Measurements from ENCODE around the gene NAA25.
"Not testable (repeated sequence)": the region's sequence is repeated elsewhere in the genome, so short reads cannot be mapped to it uniquely, and the experiment has no call there.

Gene NAA25

DNA sequence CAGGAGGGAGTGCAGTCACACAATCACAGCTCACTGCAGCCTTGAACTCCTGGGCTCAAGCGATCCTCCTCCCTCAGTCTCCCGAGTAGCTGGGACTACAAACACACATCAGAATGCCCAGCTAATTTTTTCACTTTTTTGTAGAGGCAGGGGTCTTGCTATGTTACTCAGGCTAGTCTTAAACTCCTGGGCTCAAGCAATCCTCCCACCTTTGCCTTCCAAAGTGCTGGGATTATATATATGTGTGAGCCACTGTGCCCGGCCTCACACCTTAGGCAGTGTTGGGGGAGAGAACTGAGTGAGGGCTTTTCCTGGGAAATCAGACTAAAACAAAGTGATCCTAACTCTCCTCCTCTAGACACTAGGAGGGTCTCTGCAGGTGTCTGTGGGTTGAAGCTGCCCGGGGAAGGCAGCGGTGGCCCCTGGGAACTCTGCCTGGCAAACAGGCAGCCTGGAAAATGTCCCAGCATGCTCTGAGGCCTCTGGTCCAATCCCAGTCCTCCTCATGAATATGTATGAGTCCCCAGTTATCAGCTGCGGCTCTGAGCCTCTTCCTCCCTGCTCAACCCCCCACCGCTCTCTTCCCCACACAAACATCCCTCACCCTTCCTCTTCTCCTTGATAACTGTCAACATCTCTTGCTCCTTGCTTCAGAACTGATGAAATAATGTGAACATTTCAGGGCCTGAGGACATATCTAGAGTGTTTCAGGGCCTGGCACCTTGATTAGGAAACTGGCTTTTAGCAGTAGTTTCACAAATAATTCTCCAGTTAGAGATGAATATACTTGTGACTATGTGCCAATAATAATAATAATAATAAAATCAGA, 7.9 kb upstream of the NAA25 start:
- no peak for DNase-seq

DNA sequence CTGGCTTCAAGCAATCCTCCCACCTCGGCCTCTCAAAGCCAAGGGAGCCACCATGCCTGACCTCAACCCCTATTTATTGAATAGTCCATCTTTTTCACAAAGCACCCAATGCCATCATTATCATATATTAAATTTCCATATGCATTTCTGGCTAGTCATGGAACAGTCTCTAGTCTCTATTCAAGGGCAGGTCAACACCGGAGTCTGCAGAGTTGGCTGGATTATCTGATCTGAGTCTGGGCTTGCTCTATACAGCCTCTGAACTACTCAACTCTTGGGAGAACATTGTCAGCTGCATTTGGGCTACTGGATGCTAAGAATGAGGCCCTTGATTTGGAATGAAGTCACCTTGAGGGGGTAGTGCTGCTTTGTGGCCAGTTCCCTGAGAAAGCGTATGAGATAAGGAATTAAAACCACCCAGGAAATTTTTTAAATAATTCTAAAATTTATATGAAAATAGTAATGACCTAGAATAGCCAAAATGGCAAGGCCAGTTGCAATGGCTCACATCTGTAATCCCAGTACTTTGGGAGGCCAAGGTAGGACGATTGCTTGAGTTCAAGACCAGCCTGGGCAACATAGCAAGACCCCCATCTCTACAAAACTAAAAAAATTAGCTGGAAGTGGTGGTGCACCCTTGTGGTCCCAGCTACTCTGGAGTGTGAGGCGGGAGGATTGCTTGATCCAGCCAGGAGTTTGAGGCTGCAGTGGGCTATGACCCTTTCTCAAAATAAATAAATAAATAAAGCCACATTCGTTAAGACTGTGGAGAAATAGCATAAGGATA, 6.9 kb upstream of the NAA25 start:
- DNase-seq = no peak

DNA sequence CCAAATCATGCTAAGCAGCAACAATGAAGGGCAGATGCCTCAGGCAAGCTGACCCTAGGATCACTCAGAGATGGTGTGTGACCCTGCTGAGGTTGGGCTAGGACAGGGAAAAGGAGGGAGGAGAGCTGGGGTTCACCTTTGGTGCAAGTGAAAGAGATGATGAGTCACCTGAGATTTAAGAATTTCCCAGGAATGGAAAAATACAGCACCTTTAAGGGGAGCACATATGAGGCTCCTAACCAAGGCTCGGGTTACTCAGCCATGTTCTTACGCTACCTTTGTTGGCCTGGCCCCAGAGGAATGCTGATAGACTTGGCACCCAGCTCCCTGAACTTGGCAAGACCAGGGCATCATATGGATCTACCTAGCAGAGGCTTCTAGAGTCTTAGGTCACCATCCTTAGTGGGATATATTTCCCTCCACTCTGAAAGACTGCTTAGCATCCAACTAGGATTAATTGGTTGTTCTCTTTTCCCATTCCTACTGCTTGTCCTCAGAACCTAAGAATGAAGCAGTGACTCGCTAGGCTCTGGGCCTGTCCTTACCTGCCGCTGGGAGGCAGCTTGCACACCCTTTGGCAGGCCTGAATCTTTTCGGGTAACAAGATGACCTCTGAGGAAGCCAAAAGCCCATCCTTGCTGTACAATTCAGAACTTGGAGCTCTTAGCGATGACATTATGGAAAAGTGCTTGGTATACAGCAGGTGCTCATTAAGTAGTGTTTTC, 4.0 kb upstream of the NAA25 start:
- no peak for DNase-seq

DNA sequence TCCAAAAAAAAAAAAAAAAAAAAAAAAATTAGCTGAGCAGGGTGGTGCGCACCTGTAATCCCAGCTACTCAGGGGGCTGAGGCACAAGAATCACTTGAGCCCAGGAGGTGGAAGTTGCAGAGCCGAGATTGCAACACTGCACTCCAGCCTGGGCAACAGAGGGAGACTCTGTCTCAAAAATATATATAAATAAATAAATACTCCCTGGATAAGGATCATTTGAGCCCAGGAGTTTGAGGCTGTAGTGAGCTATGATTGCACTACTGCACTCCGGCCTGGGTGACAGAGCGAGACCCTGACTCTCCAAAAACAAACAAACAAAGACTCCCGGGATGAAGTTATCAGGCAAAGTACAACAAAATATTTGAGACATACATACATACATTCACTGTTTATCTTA, 3.3 kb upstream of the NAA25 start:
- no peak for DNase-seq

DNA sequence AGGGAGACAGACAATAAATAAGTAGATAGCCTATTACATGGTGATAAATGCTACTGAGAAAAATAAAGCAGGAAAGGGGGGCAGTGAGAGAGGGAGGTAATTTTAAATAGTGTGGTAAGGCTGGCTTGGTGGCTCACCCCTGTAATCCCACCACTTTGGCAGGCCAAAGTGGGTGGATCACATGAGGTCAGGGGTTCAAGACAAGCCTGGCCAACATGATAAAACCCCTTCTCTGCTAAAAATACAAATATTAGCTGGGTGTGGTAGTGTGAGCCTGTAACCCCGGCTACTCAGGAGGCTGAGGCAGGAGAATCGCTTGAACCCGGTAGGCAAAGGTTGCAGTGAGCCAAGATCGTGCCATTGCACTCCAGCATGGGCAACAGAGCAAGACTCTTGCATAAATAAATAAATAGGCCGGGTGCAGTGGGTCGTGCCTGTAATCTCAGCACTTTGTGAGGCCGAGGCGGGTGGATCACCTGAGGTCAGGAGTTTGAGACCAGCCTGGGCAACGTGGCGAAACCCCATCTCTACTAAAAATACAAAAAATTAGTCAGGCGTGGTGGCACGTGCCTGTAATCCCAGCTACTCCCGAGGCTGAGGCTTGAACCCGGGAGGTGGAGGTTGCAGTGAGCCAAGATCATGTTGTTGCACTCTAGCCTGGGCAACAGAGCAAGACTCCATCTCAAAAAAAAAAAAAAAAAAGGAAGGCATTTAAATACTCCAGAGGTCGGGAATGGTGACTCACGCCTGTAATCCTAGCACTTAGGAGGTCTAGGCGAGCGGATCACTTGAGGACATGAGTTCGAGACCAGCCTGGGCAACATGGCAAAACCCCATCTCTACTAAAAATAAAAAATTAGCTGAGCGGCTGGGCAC, 2.4 kb upstream of the NAA25 start:
- not testable (repeated sequence) for DNase-seq

DNA sequence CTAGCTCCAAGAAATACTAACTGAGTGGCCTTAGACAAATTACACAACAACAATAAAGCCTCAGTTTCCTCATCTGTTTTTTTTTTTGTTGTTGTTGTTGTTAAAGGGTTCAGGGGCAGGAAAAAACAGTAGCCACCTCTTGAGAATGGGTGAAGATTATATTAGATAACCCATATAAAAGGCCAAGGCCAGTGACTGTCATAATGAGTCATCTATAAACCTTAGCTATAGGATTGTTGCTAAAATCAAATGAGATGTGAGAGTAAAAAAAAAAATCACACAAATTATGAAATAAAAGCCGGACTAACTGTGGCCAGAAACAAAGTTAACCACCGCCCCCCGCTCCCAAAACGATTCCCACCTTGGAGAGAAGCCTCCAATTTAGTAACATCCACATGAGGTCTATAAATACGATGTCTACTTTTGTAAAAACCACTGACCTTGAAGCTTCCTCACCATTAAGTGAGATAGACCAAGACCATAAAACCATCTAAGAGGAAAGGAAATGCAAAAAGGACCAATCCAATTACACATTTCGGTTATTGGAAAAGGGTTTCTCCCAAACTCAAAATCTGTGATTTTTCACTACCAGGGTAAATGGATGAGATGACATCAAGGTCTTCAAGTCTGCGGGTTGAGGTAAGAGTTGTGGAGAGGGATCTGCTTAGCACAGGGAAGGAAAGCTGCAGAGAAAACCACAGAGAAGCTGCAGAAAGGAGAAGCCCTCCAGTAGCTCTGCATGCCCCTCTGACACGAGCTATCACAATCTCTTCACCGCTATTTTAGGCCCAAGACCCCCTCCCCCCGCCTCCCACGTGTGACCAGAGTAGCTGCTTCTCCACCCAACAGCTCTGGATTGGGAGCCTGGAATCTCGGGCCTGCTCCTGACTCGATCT, 1.0 kb downstream of the NAA25 start:
- peak; percentile 32 for DNase-seq

DNA sequence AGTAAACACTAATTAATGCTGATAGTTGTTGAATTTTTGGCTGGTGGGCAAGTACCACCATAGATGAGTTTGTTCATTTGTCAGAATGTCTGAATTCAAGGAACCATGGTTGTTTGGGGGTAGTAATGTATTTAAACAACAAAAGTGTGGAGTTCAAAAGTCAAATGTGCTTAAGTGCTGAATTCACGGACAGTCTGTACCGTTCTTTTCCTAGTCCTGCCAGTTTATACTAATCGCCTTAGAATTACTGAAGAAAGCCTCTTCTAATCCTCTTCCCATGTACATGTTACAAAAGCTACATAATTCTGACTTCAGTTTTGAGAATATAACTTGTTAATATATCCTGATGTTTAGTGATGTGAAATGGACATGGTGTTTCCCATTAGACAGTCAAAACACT, 2.7 kb downstream of the NAA25 start:
- DNase-seq = no peak

DNA sequence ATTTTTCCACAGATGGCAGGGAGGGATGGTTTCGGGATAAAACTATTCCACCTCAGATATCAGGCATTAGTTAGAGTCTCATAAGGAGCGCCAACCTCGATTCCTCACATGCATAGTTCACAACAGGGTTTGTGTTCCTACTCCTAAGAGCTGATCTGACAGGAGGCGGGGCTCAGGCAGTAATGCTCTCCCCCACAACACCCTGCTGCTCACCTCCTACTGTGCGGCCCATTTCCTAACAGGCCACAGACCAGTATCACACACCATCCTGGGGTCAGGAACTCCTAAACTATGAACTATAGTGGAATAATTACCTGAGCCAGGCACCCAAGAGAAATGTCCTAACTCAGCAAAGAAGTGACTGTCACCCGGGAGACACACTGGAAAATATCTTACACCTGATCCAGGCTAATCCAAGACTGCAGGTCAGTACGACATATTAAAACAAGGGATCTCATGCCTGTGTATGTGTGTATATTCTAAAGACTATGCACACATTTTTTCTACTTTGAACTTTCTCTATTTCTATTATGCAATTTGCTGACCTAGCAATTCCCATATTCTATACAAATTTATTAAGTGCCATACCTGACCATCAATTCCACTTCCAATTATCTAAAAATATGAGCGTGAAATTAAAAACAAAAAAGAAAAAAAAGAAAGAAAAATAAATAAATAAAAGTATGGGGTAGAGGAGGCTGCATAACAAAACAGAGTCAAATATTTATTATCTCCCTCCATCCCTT, 4.7 kb downstream of the NAA25 start:
- DNase-seq = no peak

DNA sequence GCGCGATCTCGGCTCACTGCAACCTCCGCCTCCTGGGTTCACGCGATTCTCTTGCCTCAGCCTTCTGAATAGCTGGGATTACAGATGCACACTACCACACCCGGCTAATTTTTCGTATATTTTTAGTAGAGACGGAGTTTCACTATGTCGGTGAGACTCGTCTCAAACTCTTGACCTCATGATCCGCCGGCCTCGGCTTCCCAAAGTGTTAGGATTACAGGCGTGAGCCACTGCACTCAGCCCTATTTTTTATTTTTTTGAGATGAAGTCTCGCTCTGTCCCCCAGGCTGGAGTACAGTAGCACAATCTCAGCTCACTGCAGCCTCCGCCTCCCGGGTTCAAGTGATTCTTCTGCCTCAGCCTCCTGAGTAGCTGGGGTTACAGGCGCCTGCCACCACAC, 5.8 kb downstream of the NAA25 start:
- DNase-seq = not testable (repeated sequence)

DNA sequence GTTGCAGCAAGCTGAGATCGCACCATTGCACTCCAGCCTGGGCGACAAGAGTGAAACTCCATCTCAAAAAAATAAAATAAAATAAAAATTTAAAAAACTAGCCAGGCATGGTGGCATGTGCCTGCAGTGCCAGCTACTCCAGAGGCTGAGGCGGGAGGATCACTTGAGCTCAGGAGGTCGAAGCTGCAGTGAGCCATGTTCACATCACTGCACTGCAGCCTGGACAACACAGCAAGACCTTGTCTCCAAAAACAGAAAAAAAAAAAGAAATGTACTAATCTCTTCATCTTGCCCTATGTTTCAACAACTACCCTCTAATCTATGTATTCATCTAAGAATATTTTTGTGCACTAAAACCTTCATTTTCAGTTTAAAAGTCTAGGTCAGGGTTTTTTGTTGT, 6.5 kb downstream of the NAA25 start:
- no peak for DNase-seq

DNA sequence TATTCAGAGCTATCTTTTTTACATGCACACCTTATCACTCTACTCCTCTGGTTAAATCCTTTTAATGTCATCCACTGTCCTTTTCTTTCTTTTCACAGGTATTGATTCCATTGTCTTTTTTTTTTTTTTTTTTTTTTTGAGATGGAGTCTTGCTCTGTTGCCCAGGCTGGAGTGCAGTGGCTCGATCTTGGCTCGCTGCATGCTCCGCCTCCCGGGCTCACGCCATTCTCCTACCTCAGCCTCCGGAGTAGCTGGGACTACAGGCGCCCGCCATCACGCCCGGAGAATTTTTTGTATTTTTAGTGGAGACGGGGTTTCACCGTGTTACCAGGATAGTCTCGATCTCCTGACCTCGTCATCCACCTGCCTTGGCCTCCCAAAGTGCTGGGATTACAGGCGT, 8.1 kb downstream of the NAA25 start:
- not testable (repeated sequence) for DNase-seq

DNA sequence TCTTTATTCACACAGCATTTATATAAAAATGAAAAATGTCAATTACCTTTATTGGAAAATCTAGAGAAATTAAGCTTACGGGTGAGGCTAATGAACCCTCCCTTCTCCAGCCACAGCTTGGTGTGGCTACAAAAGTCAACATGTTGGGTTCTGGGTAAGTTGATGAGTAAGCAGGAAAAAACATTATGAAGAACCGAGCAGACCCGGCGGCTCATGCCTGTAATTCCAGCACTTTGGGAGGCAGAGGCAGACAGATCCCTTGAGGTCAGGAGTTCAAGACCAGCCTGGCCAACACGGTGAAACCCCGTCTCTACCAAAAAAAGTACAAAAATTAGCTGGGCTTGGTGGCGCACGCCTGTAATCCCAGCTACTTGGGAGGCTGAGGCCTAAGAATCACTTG, 10.9 kb downstream of the NAA25 start:
- DNase-seq = no peak

DNA sequence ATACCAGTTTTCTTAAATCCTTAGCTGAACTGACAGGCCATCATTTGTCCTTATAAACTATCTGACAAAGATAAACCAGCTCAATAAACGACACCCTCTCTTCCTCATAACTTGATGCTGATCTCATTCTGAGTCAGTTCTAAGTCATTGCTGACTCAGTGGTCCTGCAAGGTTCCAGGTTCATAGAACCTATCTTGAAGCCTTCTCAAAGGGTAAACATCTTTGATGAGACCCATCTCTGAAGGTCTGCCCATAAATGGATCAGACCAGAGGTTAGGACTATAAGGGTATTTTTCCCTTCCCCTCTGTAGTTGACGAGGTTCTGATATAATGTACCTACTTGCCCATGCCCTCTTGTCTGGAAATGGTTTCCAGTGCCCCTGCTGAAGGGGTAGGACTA, 11.9 kb downstream of the NAA25 start:
- DNase-seq = peak; percentile 77

DNA sequence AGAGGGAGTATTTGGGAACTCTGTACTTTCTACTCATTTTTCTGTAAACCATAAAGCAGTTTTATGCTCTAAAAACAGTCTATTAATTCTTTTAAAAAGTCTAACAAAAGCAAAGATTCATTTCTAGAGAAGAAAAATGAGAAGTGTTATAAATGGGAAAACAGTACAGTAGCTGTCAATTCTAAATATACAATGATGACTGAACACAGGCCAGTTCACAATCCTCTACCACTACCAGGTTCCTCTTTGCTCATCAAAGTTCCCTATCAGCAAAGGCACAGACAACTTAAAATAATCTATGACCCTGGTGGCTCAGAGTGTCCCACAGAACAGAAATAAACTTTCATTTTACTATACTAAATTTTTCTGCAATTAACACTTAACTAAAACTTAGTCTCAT, 12.5 kb downstream of the NAA25 start:
- DNase-seq = peak; percentile 32

DNA sequence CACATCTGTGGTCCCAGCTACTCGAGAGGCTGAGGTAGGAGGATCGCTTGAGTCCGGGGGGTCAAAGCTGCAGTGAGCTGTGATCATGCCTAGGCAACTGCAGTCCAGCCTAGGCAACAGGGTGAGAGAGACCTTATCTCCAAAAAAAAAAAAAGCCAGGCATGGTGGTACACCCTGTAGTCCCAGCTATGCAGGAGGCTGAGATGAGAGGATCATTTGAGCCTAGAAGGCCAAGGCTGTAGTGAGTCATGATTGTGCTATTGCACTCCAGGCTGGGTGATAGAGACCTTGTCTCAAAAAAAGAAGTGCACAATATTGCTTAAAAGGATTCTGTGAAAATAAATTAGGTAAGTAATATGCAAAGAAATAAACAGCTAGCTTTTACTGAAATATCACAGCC, 17.0 kb downstream of the NAA25 start:
- DNase-seq = no peak

DNA sequence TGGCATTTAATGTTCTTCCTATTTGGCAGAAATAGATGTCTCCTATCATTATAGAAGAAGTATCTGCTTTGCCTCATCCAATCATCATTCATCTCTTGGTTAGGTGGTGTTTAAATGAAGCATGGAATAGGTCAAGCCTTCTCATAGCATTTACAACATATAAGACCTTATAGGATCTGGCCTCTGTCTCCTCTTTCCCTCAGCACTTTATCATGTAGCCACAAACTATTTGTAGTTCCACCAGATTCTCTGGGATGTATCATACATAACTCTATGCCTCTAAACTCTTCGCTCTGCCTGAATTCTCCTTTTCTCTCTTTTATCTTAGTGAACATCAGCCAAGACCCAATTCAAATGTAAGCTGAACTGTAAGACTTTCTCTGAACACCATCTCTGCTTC, 20.7 kb downstream of the NAA25 start:
- no peak for DNase-seq

DNA sequence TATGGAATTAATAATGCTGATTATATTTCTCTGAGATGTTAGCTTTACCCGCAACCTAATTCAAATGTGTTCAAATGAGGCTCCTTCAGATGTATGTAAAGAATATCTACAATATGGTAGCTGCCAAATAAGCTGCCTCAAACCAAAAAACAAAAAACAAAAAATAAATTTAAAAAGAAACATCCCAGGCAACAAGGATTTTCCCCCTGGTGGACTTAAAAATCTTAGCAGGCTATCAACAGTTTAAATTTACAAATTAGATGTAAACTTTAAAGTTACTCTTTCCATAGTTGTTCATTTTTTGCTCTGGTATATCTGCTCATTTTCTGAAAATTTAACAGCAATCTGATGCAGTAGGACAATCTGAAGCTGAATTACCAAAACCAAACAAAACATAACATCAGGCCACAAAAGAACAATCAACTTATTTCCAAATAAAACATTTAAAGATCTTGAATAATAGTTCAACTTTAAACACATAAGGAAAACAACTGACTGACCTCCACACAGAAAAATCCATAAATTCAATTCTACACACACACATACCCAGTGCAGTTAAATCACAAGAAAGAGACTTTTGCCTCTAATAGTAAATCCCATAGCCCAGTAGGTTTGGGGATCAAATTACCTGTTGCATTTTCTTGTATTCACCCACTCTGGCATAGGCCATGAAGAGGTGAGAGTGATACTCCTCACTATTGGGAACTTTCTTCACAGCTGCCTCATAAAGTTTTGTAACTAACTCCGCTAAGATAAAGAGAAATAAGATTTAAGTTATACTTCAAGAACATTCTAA, 21.3 kb downstream of the NAA25 start:
- DNase-seq = no peak

DNA sequence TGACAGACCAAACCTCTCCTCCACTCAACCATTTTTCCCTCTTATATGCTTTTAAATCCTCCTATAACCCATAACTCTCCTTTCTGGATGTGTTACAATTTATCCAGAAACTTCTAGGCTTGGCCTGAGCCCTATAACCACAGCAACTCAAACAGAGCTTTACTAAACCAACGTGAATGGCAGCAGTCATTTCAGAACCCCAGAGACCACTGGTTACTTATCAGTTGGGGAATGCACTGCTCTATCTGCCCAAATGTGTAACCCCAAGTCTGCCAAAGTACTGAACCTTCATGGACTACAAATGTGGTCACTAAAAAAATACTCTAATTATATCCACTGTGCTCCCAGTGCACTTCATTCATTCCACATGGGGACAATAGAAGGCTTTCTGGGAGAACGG, 42.0 kb downstream of the NAA25 start:
- peak; percentile 27 for DNase-seq

DNA sequence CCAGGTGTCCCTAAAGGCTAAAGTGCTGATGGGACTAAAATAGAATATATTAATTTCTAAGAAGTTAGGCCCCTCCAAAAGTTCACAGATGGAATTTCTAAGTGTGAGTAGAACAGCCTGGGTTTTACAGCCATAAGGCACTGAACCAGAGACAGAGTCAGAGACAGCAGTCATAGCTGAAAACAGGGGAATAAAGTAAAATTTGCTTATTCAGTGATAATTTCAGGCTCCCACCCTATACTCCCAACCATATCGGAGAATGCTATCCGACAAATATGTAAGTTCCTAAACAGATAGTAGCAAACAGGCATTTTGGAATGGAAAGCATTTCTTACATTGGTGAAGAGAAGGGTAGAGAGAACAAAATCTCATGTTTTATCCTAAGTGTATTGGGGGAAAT, 45.3 kb downstream of the NAA25 start:
- DNase-seq = no peak

DNA sequence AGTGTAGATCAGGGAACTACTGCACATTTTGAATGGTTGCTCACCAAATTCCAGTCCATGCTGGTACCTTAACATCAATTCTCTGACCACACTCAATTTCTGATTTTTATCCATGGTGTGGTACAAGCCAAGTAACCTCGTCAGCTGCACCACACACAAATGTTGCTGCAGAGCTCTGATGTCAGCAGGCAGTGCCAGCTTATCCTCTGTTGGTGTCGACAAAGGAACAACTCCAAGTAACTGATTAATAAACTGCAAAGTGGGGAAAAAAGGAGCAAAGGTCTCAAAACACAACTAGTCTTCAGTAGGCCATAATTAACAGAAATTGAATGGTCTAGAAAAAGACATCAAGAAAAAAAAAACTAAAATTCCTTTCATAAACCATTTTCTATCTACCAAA, 47.4 kb downstream of the NAA25 start:
- no peak for DNase-seq
